ENCODE results near the gene ABCG8. TPM values are rescaled to one million over a fixed set of nuclear protein-coding genes. Genes with fewer than 3 reads are reported as not detected.

Gene ABCG8
- total and polyA plus RNA-seq, 2 experiments from 2014 or later, result 4.7 to 6.5 TPM

- no peaks in the 10 kb centered on the region for H3K9me3 ChIP-seq (ENCODE audit: low read depth)
- DNase-seq (ENCODE audit: low spot score), result no peak
- 88% methylated on average over 14 of the region's 14 CpGs for WGBS (ENCODE audit: low lambda C conversion rate, missing lambda C conversion rate)
- H3K27ac ChIP-seq, result no peak overlapping the region
- H3K4me2 ChIP-seq, result no peak overlapping the region
- no peaks in the 10 kb centered on the region for H3K36me3 ChIP-seq (replicated peaks; ENCODE audit: insufficient read depth, low read depth)
- no peak overlapping the region for H3K4me3 ChIP-seq
- H2AFZ ChIP-seq, result no peak overlapping the region
- no peaks in the 10 kb centered on the region for H3K79me2 ChIP-seq
- H3K27me3 ChIP-seq, result no peaks in the 10 kb centered on the region
- no peak for TF ChIP-seq EZH2 (IDR thresholded peaks at IDR 0.05; ENCODE audit: borderline replicate concordance)
- TF ChIP-seq, protein P1, sequence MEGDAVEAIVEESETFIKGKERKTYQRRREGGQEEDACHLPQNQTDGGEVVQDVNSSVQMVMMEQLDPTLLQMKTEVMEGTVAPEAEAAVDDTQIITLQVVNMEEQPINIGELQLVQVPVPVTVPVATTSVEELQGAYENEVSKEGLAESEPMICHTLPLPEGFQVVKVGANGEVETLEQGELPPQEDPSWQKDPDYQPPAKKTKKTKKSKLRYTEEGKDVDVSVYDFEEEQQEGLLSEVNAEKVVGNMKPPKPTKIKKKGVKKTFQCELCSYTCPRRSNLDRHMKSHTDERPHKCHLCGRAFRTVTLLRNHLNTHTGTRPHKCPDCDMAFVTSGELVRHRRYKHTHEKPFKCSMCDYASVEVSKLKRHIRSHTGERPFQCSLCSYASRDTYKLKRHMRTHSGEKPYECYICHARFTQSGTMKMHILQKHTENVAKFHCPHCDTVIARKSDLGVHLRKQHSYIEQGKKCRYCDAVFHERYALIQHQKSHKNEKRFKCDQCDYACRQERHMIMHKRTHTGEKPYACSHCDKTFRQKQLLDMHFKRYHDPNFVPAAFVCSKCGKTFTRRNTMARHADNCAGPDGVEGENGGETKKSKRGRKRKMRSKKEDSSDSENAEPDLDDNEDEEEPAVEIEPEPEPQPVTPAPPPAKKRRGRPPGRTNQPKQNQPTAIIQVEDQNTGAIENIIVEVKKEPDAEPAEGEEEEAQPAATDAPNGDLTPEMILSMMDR (IDR thresholded peaks at IDR 0.05; ENCODE audit: poor library complexity), result no peak
- TF ChIP-seq EZH2phosphoT487 (IDR thresholded peaks at IDR 0.05; ENCODE audit: low read depth, severe bottlenecking, unreplicated experiment), result no peak
- H3K4me1 ChIP-seq (ENCODE audit: insufficient read depth), result no peaks in the 10 kb centered on the region
- H4K20me1 ChIP-seq (ENCODE audit: insufficient read depth, poor library complexity, severe bottlenecking), result no peaks in the 10 kb centered on the region
- H3K9me2 ChIP-seq (replicated peaks; ENCODE audit: insufficient read depth), result no peaks in the 10 kb centered on the region
Measured at GRCh38 chr2:43841949-43842865, 3.4 kb downstream of the ABCG8 start.

DNA sequence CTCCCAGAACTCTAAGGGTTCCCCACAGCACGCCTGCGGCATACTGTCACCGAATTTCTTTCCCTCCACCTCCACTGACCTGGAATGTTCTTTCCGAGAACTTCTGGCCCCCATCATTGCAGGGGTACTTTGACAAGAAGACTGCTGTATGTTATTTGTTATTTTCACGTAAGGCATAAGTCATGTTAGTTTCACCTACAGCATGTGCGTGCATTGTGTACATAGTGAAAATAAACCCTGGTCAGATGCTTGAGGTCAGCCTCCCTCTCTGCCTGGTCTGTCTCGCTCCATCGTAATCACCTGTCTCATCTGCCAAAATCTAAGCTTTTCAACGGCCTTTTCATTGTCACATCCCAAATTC, 4.1 kb downstream of the ABCG8 start:
- Histone ChIP-seq H2AFZ (no peak overlapping the region), H3K27ac (no peak overlapping the region)
- 86% methylated on average over 9 of the region's 9 CpGs for WGBS (ENCODE audit: low lambda C conversion rate, missing lambda C conversion rate)

DNA sequence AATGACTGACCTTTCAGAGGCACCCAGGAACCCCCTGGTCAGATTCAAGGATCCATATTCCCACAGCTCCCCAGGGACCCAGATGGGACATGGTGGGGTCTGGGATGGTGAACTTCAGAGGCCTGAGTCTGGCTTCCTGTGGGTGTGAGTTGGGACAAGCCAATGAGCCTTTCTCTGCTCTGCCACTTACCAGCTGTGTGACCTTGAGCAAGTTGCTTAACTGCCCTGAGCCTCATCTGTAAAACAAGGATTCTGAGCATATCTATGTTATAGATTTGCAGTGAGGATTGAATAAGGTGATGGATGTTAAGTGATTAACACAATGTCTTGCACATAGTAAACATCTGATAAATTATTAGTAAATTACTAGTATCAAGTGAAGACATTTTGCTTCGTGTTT, 6.4 kb downstream of the ABCG8 start:
- Histone ChIP-seq H3K79me2 (no peaks in the 10 kb centered on the region), H3K36me3 (replicated peaks; ENCODE audit: insufficient read depth, low read depth) (no peaks in the 10 kb centered on the region), H3K4me1 (ENCODE audit: insufficient read depth) (no peaks in the 10 kb centered on the region), H3K4me3 (no peak overlapping the region), H3K27ac (no peak overlapping the region), H3K9me3 (ENCODE audit: low read depth) (no peaks in the 10 kb centered on the region), H3K27me3 (no peaks in the 10 kb centered on the region), H2AFZ (no peak overlapping the region), H4K20me1 (ENCODE audit: insufficient read depth, poor library complexity, severe bottlenecking) (no peaks in the 10 kb centered on the region), H3K4me2 (no peak overlapping the region), H3K9me2 (replicated peaks; ENCODE audit: insufficient read depth) (no peaks in the 10 kb centered on the region)
- WGBS (ENCODE audit: low lambda C conversion rate, missing lambda C conversion rate), result 96% methylated on average over 1 of the region's 1 CpG
- TF ChIP-seq EZH2phosphoT487 (IDR thresholded peaks at IDR 0.05; ENCODE audit: low read depth, severe bottlenecking, unreplicated experiment), result no peak
- TF ChIP-seq, protein P1 (IDR thresholded peaks at IDR 0.05; ENCODE audit: poor library complexity), result no peak
- no peak for TF ChIP-seq EZH2 (IDR thresholded peaks at IDR 0.05; ENCODE audit: borderline replicate concordance)
- DNase-seq (ENCODE audit: low spot score), result no peak

More for the DNA sequence above, 4.1 kb downstream of the ABCG8 start:
- no peaks in the 10 kb centered on the region for H3K79me2 ChIP-seq
- H4K20me1 ChIP-seq (ENCODE audit: insufficient read depth, poor library complexity, severe bottlenecking), result no peaks in the 10 kb centered on the region
- no peak overlapping the region for H3K4me2 ChIP-seq
- no peaks in the 10 kb centered on the region for H3K4me1 ChIP-seq (ENCODE audit: insufficient read depth)
- no peak for DNase-seq (ENCODE audit: low spot score)
- no peak overlapping the region for H3K4me3 ChIP-seq
- H3K9me2 ChIP-seq (replicated peaks; ENCODE audit: insufficient read depth), result no peaks in the 10 kb centered on the region
- H3K27me3 ChIP-seq, result no peaks in the 10 kb centered on the region
- H3K36me3 ChIP-seq (replicated peaks; ENCODE audit: insufficient read depth, low read depth), result no peaks in the 10 kb centered on the region
- no peaks in the 10 kb centered on the region for H3K9me3 ChIP-seq (ENCODE audit: low read depth)
- TF ChIP-seq, protein P1 (IDR thresholded peaks at IDR 0.05; ENCODE audit: poor library complexity), result no peak
- TF ChIP-seq EZH2 (IDR thresholded peaks at IDR 0.05; ENCODE audit: borderline replicate concordance), result no peak
- no peak for TF ChIP-seq EZH2phosphoT487 (IDR thresholded peaks at IDR 0.05; ENCODE audit: low read depth, severe bottlenecking, unreplicated experiment)

Data from hepatocyte (in vitro differentiated cells).